ENCODE results near the gene LYPD6. TPM values are rescaled to one million over a fixed set of nuclear protein-coding genes. Genes with fewer than 3 reads are reported as not detected.
"Not testable (repeated sequence)": the region's sequence is repeated elsewhere in the genome, so short reads cannot be mapped to it uniquely, and the experiment has no call there.

LYPD6 gene
- total RNA-seq, 1 donor from 2014 or later, result 16.4 TPM

- H3K27ac Mint-ChIP-seq, result no peak overlapping the region
- no peaks in the 10 kb centered on the region for H3K36me3 Mint-ChIP-seq
These were observed 158.5 kb downstream of the LYPD6 start for GRCh38 chr2:149488706-149489440.

GRCh38 chr2:149489452-149489851 lies 159.1 kb downstream of the LYPD6 start:
- Mint-ChIP-seq H3K9me3 (no peaks in the 10 kb centered on the region), H3K4me1 (ENCODE audit: unreplicated experiment) (peaks cover 21% of the 10 kb centered on the region), H3K27me3 (no peaks in the 10 kb centered on the region), H3K36me3 (no peaks in the 10 kb centered on the region), H3K27ac (no peak overlapping the region), H3K4me3 (no peak overlapping the region)
- no peak for TF ChIP-seq CTCF (conservative IDR thresholded peaks at IDR 0.05)
- no peak for DNase-seq (ENCODE audit: extremely low spot score, unreplicated experiment)

More at GRCh38 chr2:149488706-149489440, 158.5 kb downstream of the LYPD6 start:
- Mint-ChIP-seq H3K9me3 (no peaks in the 10 kb centered on the region), H3K4me1 (ENCODE audit: unreplicated experiment) (peaks cover 21% of the 10 kb centered on the region), H3K27me3 (no peaks in the 10 kb centered on the region), H3K4me3 (no peak overlapping the region)
- no peak for TF ChIP-seq CTCF (conservative IDR thresholded peaks at IDR 0.05)
- no peak for DNase-seq (ENCODE audit: extremely low spot score, unreplicated experiment)

GRCh38 chr2:149490296-149490695 lies 159.9 kb downstream of the LYPD6 start:
- H3K36me3 Mint-ChIP-seq, result no peaks in the 10 kb centered on the region
- H3K27ac Mint-ChIP-seq, result no peak overlapping the region
- peaks cover 21% of the 10 kb centered on the region for H3K4me1 Mint-ChIP-seq (ENCODE audit: unreplicated experiment)
- DNase-seq (ENCODE audit: extremely low spot score, unreplicated experiment), result no peak
- no peak overlapping the region for H3K4me3 Mint-ChIP-seq
- H3K9me3 Mint-ChIP-seq, result no peaks in the 10 kb centered on the region
- no peak for TF ChIP-seq CTCF (conservative IDR thresholded peaks at IDR 0.05)
- no peaks in the 10 kb centered on the region for H3K27me3 Mint-ChIP-seq

- Mint-ChIP-seq H3K27ac (no peak overlapping the region), H3K4me1 (ENCODE audit: unreplicated experiment) (peaks cover 14% of the 10 kb centered on the region), H3K9me3 (no peaks in the 10 kb centered on the region), H3K27me3 (no peaks in the 10 kb centered on the region), H3K36me3 (no peaks in the 10 kb centered on the region), H3K4me3 (no peak overlapping the region)
- no peak for DNase-seq (ENCODE audit: extremely low spot score, unreplicated experiment)
- TF ChIP-seq CTCF (conservative IDR thresholded peaks at IDR 0.05), result no peak
These were observed 162.5 kb downstream of the LYPD6 start for GRCh38 chr2:149492923-149493322.

- H3K36me3 Mint-ChIP-seq; H3K27ac Mint-ChIP-seq; H3K4me1 Mint-ChIP-seq (ENCODE audit: unreplicated experiment); H3K27me3 Mint-ChIP-seq; H3K9me3 Mint-ChIP-seq; DNase-seq (ENCODE audit: extremely low spot score, unreplicated experiment); H3K4me3 Mint-ChIP-seq: not testable (repeated sequence)
These were observed 168.8 kb downstream of the LYPD6 start for GRCh38 chr2:149499204-149499603.

GRCh38 chr2:149506808-149507207 lies 176.4 kb downstream of the LYPD6 start:
- H3K27ac Mint-ChIP-seq; H3K9me3 Mint-ChIP-seq; H3K36me3 Mint-ChIP-seq; H3K27me3 Mint-ChIP-seq; DNase-seq (ENCODE audit: extremely low spot score, unreplicated experiment); H3K4me3 Mint-ChIP-seq; H3K4me1 Mint-ChIP-seq (ENCODE audit: unreplicated experiment): not testable (repeated sequence)

Measured in type B pancreatic cell (in vitro differentiated cells).